H1 (cell line): ENCODE measurements around the gene HDAC3. TPM values are rescaled to one million over a fixed set of nuclear protein-coding genes. Genes with fewer than 3 reads are reported as not detected.

Source experiments
- CTCF ChIA-PET: fragments of 300-600 bp; sonication (Branson Sonifier 250); formaldehyde crosslinking; loops from one replicate; lab custom pipeline; 2021; ENCODE audit not compliant: partially characterized antibody; lab: Charles Lee
- POLR2A ChIA-PET: fragments of 300-600 bp; sonication (Branson Sonifier 250); formaldehyde crosslinking; loops from one replicate; lab custom pipeline; 2021; ENCODE audit warnings: inconsistent platforms; ENCODE audit not compliant: partially characterized antibody; lab: Charles Lee
- DNase-seq, 2 experiments: peaks; one replicate each; pipeline versions ENCODE4 v3.0.0 to v3.0.0-alpha.2; 2010 to 2022; ENCODE audit warnings: low spot score in 2 of 2, low read depth in 1 of 2, mixed read lengths in 1 of 2
- FAIRE-seq: peaks from 2 replicates; lab custom pipeline; 2011; peaks lifted over from hg19 to GRCh38; lab: Jason Lieb, UNC
- H2AFZ ChIP-seq: 2 replicates; pipeline ENCODE4 v1.8.1; 2012; ENCODE audit warnings: low read length, inconsistent platforms
- H2AK5ac ChIP-seq: 2 replicates; pipeline ENCODE4 v1.6.1; 2013; ENCODE audit warnings: low read depth, low read length
- H2BK120ac ChIP-seq: replicated peaks from 2 replicates; pipeline ENCODE3; 2013; ENCODE audit warnings: low read depth, low read length, inconsistent platforms
- H2BK12ac ChIP-seq: 2 replicates; pipeline ENCODE4 v1.6.1; 2013; ENCODE audit warnings: low read depth, low read length
- H2BK15ac ChIP-seq: 2 replicates; pipeline ENCODE4 v1.6.1; 2013; ENCODE audit warnings: low read length
- H2BK20ac ChIP-seq: 2 replicates; pipeline ENCODE4 v1.6.1; 2013; ENCODE audit warnings: low read length
- H2BK5ac ChIP-seq: 2 replicates; pipeline ENCODE4 v1.6.1; 2013; ENCODE audit warnings: low read depth, low read length
- H3K14ac ChIP-seq: 2 replicates; pipeline ENCODE4 v1.6.1; 2013; ENCODE audit warnings: inconsistent platforms; ENCODE audit not compliant: insufficient read length
- H3K18ac ChIP-seq: 2 replicates; pipeline ENCODE4 v1.6.1; 2013; ENCODE audit warnings: low read length; ENCODE audit errors: extremely low read depth
- H3K23ac ChIP-seq: 2 replicates; pipeline ENCODE4 v1.6.1; 2013; ENCODE audit warnings: inconsistent platforms; ENCODE audit not compliant: insufficient read length
- H3K23me2 ChIP-seq: 2 replicates; pipeline ENCODE4 v1.6.1; 2013; ENCODE audit warnings: low read depth, low read length
- H3K27ac ChIP-seq: 2 replicates; pipeline ENCODE4 v1.6.1; 2011; ENCODE audit warnings: low read depth, low read length, inconsistent platforms
- H3K27me3 ChIP-seq, 4 experiments: replicated peaks in 1 of 4; 1 replicate in 1 of 4; 2 replicates in 3 of 4; pipeline versions ENCODE4 v1.6.1 to v1.8.1; 2011 to 2013; ENCODE audit warnings: low read length in 3 of 4, mild to moderate bottlenecking in 3 of 4, inconsistent platforms in 2 of 4, mixed read lengths in 2 of 4, moderate library complexity in 1 of 4; ENCODE audit not compliant: control insufficient read depth in 3 of 4, insufficient read depth in 3 of 4; ENCODE audit errors: extremely low read depth in 1 of 4
- H3K36me3 ChIP-seq, 4 experiments: 2 replicates each; pipeline versions ENCODE4 v1.6.1 to v1.8.1; 2011 to 2013; ENCODE audit warnings: mild to moderate bottlenecking in 4 of 4, low read length in 3 of 4, moderate library complexity in 2 of 4, control low read depth in 1 of 4, inconsistent platforms in 1 of 4; ENCODE audit not compliant: insufficient read depth in 4 of 4, control insufficient read depth in 2 of 4
- H3K4ac ChIP-seq: replicated peaks from 2 replicates; pipeline ENCODE3; 2013; ENCODE audit warnings: low read length, low read depth, mixed read lengths, inconsistent platforms; ENCODE audit not compliant: insufficient read length
- H3K4me1 ChIP-seq, 4 experiments: replicated peaks in 1 of 4; 1 replicate in 1 of 4; 2 replicates in 3 of 4; pipeline versions ENCODE4 v1.6.1 to v1.8.1; 2011 to 2013; ENCODE audit warnings: low read length in 3 of 4, inconsistent platforms in 2 of 4, mixed read lengths in 1 of 4; ENCODE audit not compliant: insufficient read depth in 4 of 4, control insufficient read depth in 3 of 4
- H3K4me2 ChIP-seq, 2 experiments: 2 replicates each; pipeline versions ENCODE4 v1.6.1 to v1.8.1; 2011 to 2013; ENCODE audit warnings: low read depth in 2 of 2, low read length in 2 of 2, control low read depth in 1 of 2, inconsistent platforms in 1 of 2, mild to moderate bottlenecking in 1 of 2; ENCODE audit not compliant: insufficient read depth in 1 of 2
- H3K4me3 ChIP-seq, 4 experiments: fragments of 200-600, 300-600 bp in 1 of 4; sonication (generic), shearing (Covaris generic), sonication (Bioruptor Twin) in 1 of 4; 2 replicates each; pipeline versions ENCODE4 v1.5.1 to v1.8.1; 2011 to 2016; ENCODE audit warnings: low read length in 4 of 4, low read depth in 3 of 4, control low read depth in 2 of 4, inconsistent platforms in 2 of 4, mild to moderate bottlenecking in 2 of 4, mixed read lengths in 1 of 4, moderate library complexity in 1 of 4; ENCODE audit not compliant: insufficient read depth in 2 of 4; ENCODE audit errors: extremely low read depth in 1 of 4
- H3K56ac ChIP-seq: replicated peaks from 2 replicates; pipeline ENCODE3; 2013; ENCODE audit warnings: low read depth, mild to moderate bottlenecking, mixed read lengths, low read length, inconsistent platforms; ENCODE audit not compliant: insufficient read length
- H3K79me1 ChIP-seq: 2 replicates; pipeline ENCODE4 v1.6.1; 2013; ENCODE audit warnings: low read depth, low read length, control low read depth
- H3K79me2 ChIP-seq, 2 experiments: 2 replicates each; pipeline versions ENCODE4 v1.6.1 to v1.8.1; 2012 to 2013; ENCODE audit warnings: low read length in 2 of 2, mild to moderate bottlenecking in 2 of 2, inconsistent platforms in 1 of 2; ENCODE audit not compliant: insufficient read depth in 2 of 2, control insufficient read depth in 1 of 2
- H3K9ac ChIP-seq, 4 experiments: replicated peaks in 1 of 4; 1 replicate in 1 of 4; 2 replicates in 3 of 4; pipeline versions ENCODE4 v1.6.1 to v1.8.1; 2011 to 2013; ENCODE audit warnings: low read depth in 3 of 4, low read length in 3 of 4, control low read depth in 2 of 4, mild to moderate bottlenecking in 2 of 4, moderate library complexity in 2 of 4, inconsistent platforms in 1 of 4; ENCODE audit errors: extremely low read depth in 1 of 4
- H3K9me3 ChIP-seq, 2 experiments: 2 replicates each; pipeline versions ENCODE4 v1.6.1 to v1.8.1; 2012 to 2013; ENCODE audit warnings: mild to moderate bottlenecking in 2 of 2, moderate library complexity in 2 of 2, control low read depth in 1 of 2, inconsistent platforms in 1 of 2, low read depth in 1 of 2, low read length in 1 of 2, mixed read lengths in 1 of 2; ENCODE audit not compliant: insufficient read depth in 2 of 2
- H4K20me1 ChIP-seq, 2 experiments: replicated peaks in 1 of 2; 2 replicates each; pipeline versions ENCODE3 to v1.8.1; 2011 to 2013; ENCODE audit warnings: inconsistent platforms in 2 of 2, low read length in 2 of 2, mild to moderate bottlenecking in 1 of 2; ENCODE audit not compliant: insufficient read depth in 2 of 2, control insufficient read depth in 1 of 2
- H4K5ac ChIP-seq: 2 replicates; pipeline ENCODE4 v1.6.1; 2013; ENCODE audit warnings: low read length, low read depth, mixed read lengths, inconsistent platforms; ENCODE audit not compliant: insufficient read length
- H4K8ac ChIP-seq: 2 replicates; pipeline ENCODE4 v1.8.0; 2013; ENCODE audit warnings: mild to moderate bottlenecking, moderate library complexity, low read length, inconsistent platforms; ENCODE audit not compliant: insufficient read depth; ENCODE audit errors: extremely low read depth
- H4K91ac ChIP-seq: replicated peaks from 2 replicates; pipeline ENCODE3; 2013; ENCODE audit warnings: low read length, mixed read lengths, inconsistent platforms; ENCODE audit not compliant: insufficient read length
- CHD1 ChIP-seq: IDR thresholded peaks from 2 replicates; pipeline ENCODE4 v1.6.1; 2012; ENCODE audit warnings: low read depth, low read length, improper control_type of control experiment
- GTF2F1 ChIP-seq: IDR thresholded peaks from 2 replicates; pipeline ENCODE4 v1.6.1; 2012; ENCODE audit warnings: low read depth, low read length, improper control_type of control experiment, borderline replicate concordance
- HDAC6 ChIP-seq: IDR thresholded peaks from one replicate; pipeline ENCODE4 v1.7.1; 2012; ENCODE audit warnings: low read depth, mild to moderate bottlenecking, inconsistent platforms, low read length, moderate library complexity
- MAX ChIP-seq: IDR thresholded peaks from 2 replicates; pipeline ENCODE4 v1.6.1; 2012; ENCODE audit warnings: inconsistent platforms
- NANOG ChIP-seq: IDR thresholded peaks from 2 replicates; pipeline ENCODE4 v1.6.1; 2011; ENCODE audit warnings: low read length, low read depth, mild to moderate bottlenecking, inconsistent platforms; ENCODE audit not compliant: insufficient read depth, poor library complexity, severe bottlenecking
- RBBP5 ChIP-seq: IDR thresholded peaks from 2 replicates; pipeline ENCODE4 v1.7.1; 2012; ENCODE audit warnings: low read depth, mild to moderate bottlenecking, inconsistent platforms, low read length, moderate library complexity, borderline replicate concordance
- SAP30 ChIP-seq: fragments of 300-600 bp; sonication (generic); IDR thresholded peaks from 2 replicates; pipeline ENCODE4 v1.7.1; 2012; ENCODE audit warnings: low read length, moderate library complexity, mild to moderate bottlenecking, inconsistent platforms; ENCODE audit not compliant: insufficient read depth, insufficient replicate concordance
- SRF ChIP-seq: IDR thresholded peaks from 2 replicates; pipeline ENCODE4 v1.6.1; 2011; ENCODE audit warnings: mild to moderate bottlenecking, low read depth, low read length, moderate library complexity
- TAF1 ChIP-seq: IDR thresholded peaks from 2 replicates; pipeline ENCODE4 v1.6.1; 2011; ENCODE audit warnings: mild to moderate bottlenecking, low read depth, low read length
- TAF7 ChIP-seq: optimal IDR thresholded peaks from 2 replicates; pipeline ENCODE3; 2011; ENCODE audit warnings: low read depth, mild to moderate bottlenecking, inconsistent platforms, low read length, moderate library complexity, borderline replicate concordance
- TBP ChIP-seq: IDR thresholded peaks from 2 replicates; pipeline ENCODE4 v1.6.1; 2011; ENCODE audit warnings: low read depth, low read length, improper control_type of control experiment
- TEAD4 ChIP-seq: IDR thresholded peaks from 2 replicates; pipeline ENCODE4 v1.6.1; 2012; ENCODE audit warnings: low read depth, low read length, inconsistent platforms, mixed read lengths
- WGBS, 2 experiments: shearing (Covaris generic) in 1 of 2; methylation state at CpG; one replicate each; pipeline versions ENCODE4 v1.1.6 to v1.1.7; 2013 to 2015; ENCODE audit warnings: low lambda C conversion rate in 2 of 2, mixed read lengths in 2 of 2, inconsistent platforms in 1 of 2, low coverage in 1 of 2, missing lambda C conversion rate in 1 of 2; ENCODE audit not compliant: insufficient replicate concordance in 2 of 2, insufficient coverage in 1 of 2, insufficient read length in 1 of 2; ENCODE audit errors: extremely low coverage in 1 of 2, missing lambda C conversion rate in 1 of 2; 5-methylcytosine and 5-hydroxymethylcytosine counted together
- polyA plus RNA-seq, 7 experiments: library from polyadenylated mRNA; depleted of rRNA in 3 of 7; stranded (reverse) in 5 of 7; unstranded in 2 of 7; fragments of >200 nt in 5 of 7; fragments of 200-250 nt in 2 of 7; gene quantifications; 1 replicate in 5 of 7; 2 replicates in 1 of 7; 4 replicates in 1 of 7; pipeline versions ENCODE4 v1.2.1 to v1.2.3, GENCODE V29; 2011 to 2013; ENCODE audit warnings: missing spikeins in 2 of 7, mixed read lengths in 2 of 7
- total RNA-seq: library from RNA; stranded (reverse); fragmentation: NEBNext Ultra II Directional; extraction: Animal tissue kit (Norgen Biotek cat#: 25700); gene quantifications from 2 replicates; pipeline ENCODE4 v1.2.1, GENCODE V29; 2021

HDAC3 gene
- total and polyA plus RNA-seq, 2 of the 8 experiments (the other 6 are each of a cell fraction or from before 2014, with no cell fraction given) = 99.0 to 120 TPM

- no peak overlapping the region for H3K27ac ChIP-seq
- peaks cover 3 to 15% of the 10 kb centered on the region in 2 experiments for H4K20me1 ChIP-seq
- DNase-seq (no peak), FAIRE-seq (no peak)
- H3K4ac ChIP-seq = no peak overlapping the region
- no peak overlapping the region for H3K14ac ChIP-seq
- H3K4me1 ChIP-seq = peaks cover 0 to 5% (median 3%) of the 10 kb centered on the region in 4 experiments; a peak in 5 of 7 replicates
- H3K36me3 ChIP-seq = peaks cover 0 to 20% (median 2%) of the 10 kb centered on the region in 4 experiments; a peak in 3 of 8 replicates
- H3K9me3 ChIP-seq = no peaks in the 10 kb centered on the region
- H2BK15ac ChIP-seq = no peak overlapping the region
- no peak overlapping the region for H4K91ac ChIP-seq
- no peak overlapping the region for H3K56ac ChIP-seq
- H2BK20ac ChIP-seq = no peak overlapping the region
- H4K8ac ChIP-seq = no peak overlapping the region
- no peak overlapping the region for H2BK5ac ChIP-seq
- peaks cover 0 to 4% (median 0%) of the 10 kb centered on the region in 4 experiments; a peak in 1 of 7 replicates for H3K27me3 ChIP-seq
- H2BK12ac ChIP-seq = no peak overlapping the region
- CTCF ChIA-PET = interaction anchor here (0.5 to 2.9 kb wide), 5 partner anchors 15 to 818 kb away, joined by 3 to 17 read pairs (median 6); partner anchors contain the start of gene PCDHA5
- POLR2A ChIA-PET = interaction anchor here (0.9 to 6.8 kb wide), 9 partner anchors 9 to 72 kb away, joined by 3 to 96 read pairs (median 4); partner anchors contain the start of genes DIAPH1 and FCHSD1
- no peak overlapping the region for H3K23ac ChIP-seq
- H3K23me2 ChIP-seq = peaks cover 14% of the 10 kb centered on the region
- H2AK5ac ChIP-seq = no peak overlapping the region
- H3K9ac ChIP-seq = no peak overlapping the region
- no peak overlapping the region for H2AFZ ChIP-seq
- no peak overlapping the region for H2BK120ac ChIP-seq
- 95% methylated on average over 3 of the region's 3 CpGs; no CpG with 5 or more reads in 1 of the 2 experiments for WGBS, 2 experiments
- H3K79me1 ChIP-seq = peaks cover 9% of the 10 kb centered on the region
- H3K18ac ChIP-seq = no peak overlapping the region
- no peak overlapping the region for H3K4me2 ChIP-seq
- no peak overlapping the region for H3K4me3 ChIP-seq
- peaks cover 7 to 15% of the 10 kb centered on the region in 2 experiments; a peak in 3 of 4 replicates for H3K79me2 ChIP-seq
- no peak overlapping the region for H4K5ac ChIP-seq
- TF ChIP-seq SAP30 (no peak), CHD1 (no peak), TEAD4 (no peak), TAF7 (no peak), NANOG (no peak), HDAC6 (no peak), RBBP5 (no peak), TBP (no peak), SRF (no peak), GTF2F1 (no peak), MAX (no peak), TAF1 (no peak)
Observed at GRCh38 chr5:141640051-141640415, 3.4 kb upstream of the HDAC3 start.
